Smooth muscle cell (in vitro differentiated cells): ENCODE results near the gene KIAA1191. TPM values are rescaled to one million over a fixed set of nuclear protein-coding genes. Genes with fewer than 3 reads are reported as not detected.

ENCODE experiments used
- DNase-seq: peaks from one replicate; lab custom pipeline; 2025; ENCODE audit not compliant: unreplicated experiment; lab: John Stamatoyannopoulos, UW
- H2AFZ ChIP-seq: fragments of 200-600 bp; sonication (generic); 2 replicates; pipeline ENCODE4 v1.6.0; 2016; ENCODE audit warnings: antibody characterized with exemption, low read depth, mild to moderate bottlenecking
- H3F3A ChIP-seq: fragments of 200-600 bp; sonication (generic); 2 replicates; pipeline ENCODE4 v1.6.0; 2017; ENCODE audit warnings: antibody characterized with exemption, low read depth
- H3K27ac ChIP-seq: fragments of 200-600 bp; sonication (generic); 2 replicates; pipeline ENCODE4 v1.5.1; 2016; ENCODE audit warnings: low read depth, mild to moderate bottlenecking
- H3K27me3 ChIP-seq: fragments of 200-600 bp; sonication (generic); 2 replicates; pipeline ENCODE4 v1.6.1; 2016; ENCODE audit warnings: low read depth, mild to moderate bottlenecking
- H3K36me3 ChIP-seq: fragments of 200-600 bp; sonication (generic); 2 replicates; pipeline ENCODE4 v1.5.1; 2016; ENCODE audit warnings: low read depth
- H3K4me1 ChIP-seq: fragments of 200-600 bp; sonication (generic); 2 replicates; pipeline ENCODE4 v1.5.1; 2016; ENCODE audit warnings: low read depth
- H3K4me2 ChIP-seq: fragments of 200-600 bp; sonication (generic); 2 replicates; pipeline ENCODE4 v1.6.0; 2016; ENCODE audit warnings: mild to moderate bottlenecking
- H3K4me3 ChIP-seq: fragments of 200-600 bp; sonication (generic); 2 replicates; pipeline ENCODE4 v1.5.1; 2016; ENCODE audit warnings: mild to moderate bottlenecking
- H3K79me2 ChIP-seq: fragments of 200-600 bp; sonication (generic); 2 replicates; pipeline ENCODE4 v1.6.0; 2016; ENCODE audit warnings: low read depth, mild to moderate bottlenecking
- H3K9ac ChIP-seq: fragments of 200-600 bp; sonication (generic); 2 replicates; pipeline ENCODE4 v1.6.0; 2016; ENCODE audit warnings: low read depth
- H3K9me3 ChIP-seq: fragments of 200-600 bp; sonication (generic); replicated peaks from 2 replicates; pipeline ENCODE4 v1.5.1; 2016; ENCODE audit warnings: low read depth
- H4K20me1 ChIP-seq: fragments of 200-600 bp; sonication (generic); 2 replicates; pipeline ENCODE4 v1.6.0; 2016; ENCODE audit warnings: low read depth
- WGBS: methylation state at CpG from one replicate; pipeline ENCODE4 v1.1.7; 2016; ENCODE audit warnings: low lambda C conversion rate; 5-methylcytosine and 5-hydroxymethylcytosine counted together
- polyA plus RNA-seq: library from polyadenylated mRNA; unstranded; fragments of >200 nt; fragmentation: Nextera tagmentation; extraction: Ambion mirVana; gene quantifications from 2 replicates; pipeline ENCODE4 v1.2.1, GENCODE V29; 2016
- total RNA-seq: library from RNA; depleted of rRNA; stranded (reverse); fragments of >200 nt; gene quantifications from 2 replicates; pipeline ENCODE4 v1.2.3, GENCODE V29; 2014
- TF ChIP-seq, protein P1 (sequence below): fragments of 200-600 bp; sonication (generic); IDR thresholded peaks from 2 replicates; pipeline ENCODE4 v1.5.1; 2017; ENCODE audit warnings: borderline replicate concordance, mild to moderate bottlenecking, antibody characterized with exemption; ENCODE audit not compliant: insufficient read depth, poor library complexity, severe bottlenecking

Gene KIAA1191
- total and polyA plus RNA-seq, 2 experiments from 2014 or later: 71.6 to 80.3 TPM

DNA sequence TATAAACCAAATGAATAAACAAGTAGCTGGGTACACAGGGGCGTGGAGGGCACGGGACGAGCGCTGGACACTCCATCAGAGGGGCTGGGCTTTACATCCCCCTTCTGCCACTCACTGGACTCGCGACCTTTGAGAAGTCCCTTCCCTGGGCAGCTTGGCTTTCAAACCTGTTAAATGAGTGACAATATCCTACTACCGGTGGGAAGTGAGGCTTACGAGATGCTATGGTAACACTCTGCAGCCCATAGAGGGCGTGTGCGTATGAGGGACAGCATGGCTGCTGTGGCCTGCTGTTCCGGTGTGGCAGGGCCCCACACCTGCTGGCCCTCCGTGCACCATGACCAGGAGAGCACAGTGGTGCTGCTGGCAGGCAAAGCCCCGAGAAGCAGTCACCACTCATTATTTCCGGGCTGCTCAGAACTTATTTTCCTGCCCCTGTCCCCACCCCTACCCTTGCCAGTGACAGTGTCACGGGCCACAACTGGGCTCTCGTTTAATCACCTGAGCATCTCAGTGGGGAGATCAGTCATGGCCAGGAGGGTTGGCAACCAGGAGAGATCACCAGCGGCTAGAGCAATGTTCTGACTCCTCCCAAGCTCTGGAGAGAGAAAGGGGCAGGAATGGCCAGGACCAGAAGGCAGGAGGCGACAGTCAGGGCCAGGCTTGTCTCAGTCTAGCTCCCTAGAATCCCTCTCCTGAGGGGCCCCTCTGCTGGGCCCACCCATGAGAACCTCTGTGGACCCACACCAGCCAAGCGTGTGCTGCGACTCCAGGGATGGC lies 44.3 kb upstream of the KIAA1191 start:
- WGBS: 87% methylated on average over 20 of the region's 20 CpGs
- H3K79me2 ChIP-seq: no peaks in the 10 kb centered on the region
- H2AFZ ChIP-seq: no peak overlapping the region
- DNase-seq: no peak
- TF ChIP-seq, protein P1, sequence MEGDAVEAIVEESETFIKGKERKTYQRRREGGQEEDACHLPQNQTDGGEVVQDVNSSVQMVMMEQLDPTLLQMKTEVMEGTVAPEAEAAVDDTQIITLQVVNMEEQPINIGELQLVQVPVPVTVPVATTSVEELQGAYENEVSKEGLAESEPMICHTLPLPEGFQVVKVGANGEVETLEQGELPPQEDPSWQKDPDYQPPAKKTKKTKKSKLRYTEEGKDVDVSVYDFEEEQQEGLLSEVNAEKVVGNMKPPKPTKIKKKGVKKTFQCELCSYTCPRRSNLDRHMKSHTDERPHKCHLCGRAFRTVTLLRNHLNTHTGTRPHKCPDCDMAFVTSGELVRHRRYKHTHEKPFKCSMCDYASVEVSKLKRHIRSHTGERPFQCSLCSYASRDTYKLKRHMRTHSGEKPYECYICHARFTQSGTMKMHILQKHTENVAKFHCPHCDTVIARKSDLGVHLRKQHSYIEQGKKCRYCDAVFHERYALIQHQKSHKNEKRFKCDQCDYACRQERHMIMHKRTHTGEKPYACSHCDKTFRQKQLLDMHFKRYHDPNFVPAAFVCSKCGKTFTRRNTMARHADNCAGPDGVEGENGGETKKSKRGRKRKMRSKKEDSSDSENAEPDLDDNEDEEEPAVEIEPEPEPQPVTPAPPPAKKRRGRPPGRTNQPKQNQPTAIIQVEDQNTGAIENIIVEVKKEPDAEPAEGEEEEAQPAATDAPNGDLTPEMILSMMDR: no peak
- H3K4me1 ChIP-seq: no peaks in the 10 kb centered on the region
- H4K20me1 ChIP-seq: peaks cover 53% of the 10 kb centered on the region
- no peak overlapping the region for H3K27ac ChIP-seq
- no peak overlapping the region for H3K4me2 ChIP-seq
- no peaks in the 10 kb centered on the region for H3F3A ChIP-seq
- H3K4me3 ChIP-seq: no peak overlapping the region
- H3K27me3 ChIP-seq: no peaks in the 10 kb centered on the region
- no peak overlapping the region for H3K9ac ChIP-seq
- no peaks in the 10 kb centered on the region for H3K36me3 ChIP-seq
- no peaks in the 10 kb centered on the region for H3K9me3 ChIP-seq

DNA sequence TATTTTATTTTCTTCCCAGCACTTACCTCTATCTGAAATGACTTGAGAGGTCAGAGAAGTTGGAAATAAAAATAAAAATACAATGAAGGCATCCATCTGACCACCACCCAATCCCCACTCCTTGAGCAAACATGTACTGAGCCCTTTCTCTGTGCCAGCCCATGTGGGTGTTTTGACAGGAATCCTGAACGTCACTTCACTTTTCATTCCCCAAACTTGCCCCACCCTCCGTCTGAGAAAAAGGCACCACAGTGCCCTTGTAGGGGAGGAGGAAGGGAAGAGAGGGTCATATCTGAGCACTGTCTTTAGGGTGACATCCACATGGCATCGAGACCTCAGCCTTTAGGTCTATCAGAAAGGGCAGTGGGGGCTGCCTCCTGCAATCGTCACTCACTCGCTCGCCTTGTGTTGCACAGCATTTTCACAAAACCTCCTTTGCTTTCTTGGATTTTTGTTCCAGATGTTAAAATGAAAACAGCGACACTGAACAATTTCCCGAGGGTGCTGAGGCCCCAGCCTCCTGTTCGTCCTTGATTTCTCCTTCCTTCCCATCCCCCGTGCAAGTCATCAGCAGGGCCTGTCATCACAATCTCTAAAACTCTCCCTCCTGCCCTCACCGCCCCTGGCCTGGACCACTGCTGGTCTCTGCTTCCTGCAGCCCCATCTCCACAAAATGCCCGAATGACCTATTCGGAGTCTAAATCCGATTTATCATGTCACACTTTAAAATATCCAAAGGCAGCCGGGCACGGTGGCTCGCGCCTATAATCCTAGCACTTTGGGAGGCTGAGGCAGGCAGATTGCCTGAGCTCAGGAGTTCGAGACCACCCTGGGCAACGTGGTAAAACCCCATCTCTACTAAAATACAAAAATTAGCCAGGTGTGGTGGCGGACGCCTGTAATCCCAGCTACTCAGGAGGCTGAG lies 40.0 kb upstream of the KIAA1191 start:
- no peaks in the 10 kb centered on the region for H3K79me2 ChIP-seq
- H3F3A ChIP-seq: no peaks in the 10 kb centered on the region
- H3K4me3 ChIP-seq: no peak overlapping the region
- H3K27me3 ChIP-seq: no peaks in the 10 kb centered on the region
- H3K9me3 ChIP-seq: no peaks in the 10 kb centered on the region
- H2AFZ ChIP-seq: no peak overlapping the region
- no peaks in the 10 kb centered on the region for H3K4me1 ChIP-seq
- H3K36me3 ChIP-seq: no peaks in the 10 kb centered on the region
- peaks cover 23% of the 10 kb centered on the region for H4K20me1 ChIP-seq
- no peak overlapping the region for H3K9ac ChIP-seq
- H3K4me2 ChIP-seq: no peak overlapping the region
- no peak overlapping the region for H3K27ac ChIP-seq
- 91% methylated on average over 22 of the region's 22 CpGs for WGBS
- DNase-seq: no peak
- TF ChIP-seq, protein P1: no peak

DNA sequence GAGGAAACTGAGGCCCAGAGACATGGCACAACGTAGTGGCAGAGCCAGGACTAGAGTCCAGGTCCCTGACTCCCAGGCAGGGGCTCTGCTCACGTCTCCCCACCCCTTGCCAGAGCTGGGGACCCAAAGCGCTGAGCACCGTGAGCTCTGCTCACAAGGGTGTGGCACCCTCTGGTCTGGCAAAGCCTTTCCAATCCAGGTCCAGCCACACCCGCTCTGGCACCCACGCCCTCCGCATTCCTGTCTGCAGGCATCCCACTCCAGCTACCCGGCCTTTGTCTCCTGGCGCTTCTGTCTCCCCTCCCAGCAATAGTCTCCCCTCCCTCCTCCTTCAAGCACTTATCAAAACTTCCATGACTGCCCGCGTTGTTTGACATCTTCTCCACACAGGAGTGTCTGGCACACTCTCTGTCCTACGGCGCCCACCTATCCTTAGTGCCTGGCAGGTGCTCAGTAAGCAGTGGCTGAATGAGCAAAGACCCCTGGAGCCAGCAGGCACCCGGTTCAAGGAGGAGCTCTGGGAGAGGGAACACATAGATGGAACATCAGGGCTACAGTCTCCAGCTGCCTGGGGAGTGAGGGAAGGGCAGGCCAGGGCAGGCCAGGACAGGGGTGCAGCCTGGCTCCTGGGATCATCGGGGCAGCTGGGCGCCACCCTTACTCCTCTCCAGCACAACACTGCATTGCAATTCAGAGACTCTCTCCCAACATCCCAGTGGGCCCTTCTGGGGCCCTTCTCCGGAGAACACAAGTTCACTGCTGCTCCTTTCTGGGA lies 39.0 kb upstream of the KIAA1191 start:
- TF ChIP-seq, protein P1: no peak
- Histone ChIP-seq H3F3A (no peaks in the 10 kb centered on the region), H4K20me1 (peaks cover 13% of the 10 kb centered on the region), H3K4me1 (no peaks in the 10 kb centered on the region), H3K27ac (no peak overlapping the region), H3K4me3 (no peak overlapping the region), H3K4me2 (no peak overlapping the region), H3K79me2 (no peaks in the 10 kb centered on the region), H2AFZ (no peak overlapping the region), H3K9me3 (no peaks in the 10 kb centered on the region), H3K36me3 (no peaks in the 10 kb centered on the region), H3K27me3 (no peaks in the 10 kb centered on the region), H3K9ac (no peak overlapping the region)
- DNase-seq: no peak
- 67% methylated on average over 17 of the region's 17 CpGs for WGBS
